ENCODE data around the gene KAZN. TPM values are rescaled to one million over a fixed set of nuclear protein-coding genes. Genes with fewer than 3 reads are reported as not detected.
A peak's percentile ranks its signal among the peaks of the same experiment; 100 is the strongest.
"Not testable (repeated sequence)": the region's sequence is repeated elsewhere in the genome, so short reads cannot be mapped to it uniquely, and the experiment has no call there.

KAZN gene
- total and polyA plus RNA-seq, 2 experiments from 2014 or later, result 7.9 to 15.6 TPM

- Histone ChIP-seq H3K9me3 (ENCODE audit: low read depth) (peaks cover 7% of the 10 kb centered on the region), H3K4me1 (ENCODE audit: insufficient read depth) (no peaks in the 10 kb centered on the region), H4K20me1 (ENCODE audit: insufficient read depth, poor library complexity, severe bottlenecking) (no peaks in the 10 kb centered on the region), H3K4me3 (no peak overlapping the region), H3K36me3 (replicated peaks; ENCODE audit: insufficient read depth, low read depth) (no peaks in the 10 kb centered on the region), H3K79me2 (no peaks in the 10 kb centered on the region), H2AFZ (no peak overlapping the region), H3K9me2 (replicated peaks; ENCODE audit: insufficient read depth) (no peaks in the 10 kb centered on the region), H3K27me3 (no peaks in the 10 kb centered on the region), H3K4me2 (no peak overlapping the region), H3K27ac (no peak overlapping the region)
- TF ChIP-seq EZH2 (IDR thresholded peaks at IDR 0.05; ENCODE audit: borderline replicate concordance) (no peak), EZH2phosphoT487 (IDR thresholded peaks at IDR 0.05; ENCODE audit: low read depth, severe bottlenecking, unreplicated experiment) (no peak), CTCF (IDR thresholded peaks at IDR 0.05; ENCODE audit: poor library complexity) (no peak)
- WGBS (ENCODE audit: low lambda C conversion rate, missing lambda C conversion rate), result 88% methylated on average over 4 of the region's 4 CpGs
- DNase-seq (ENCODE audit: low spot score), result no peak
These were observed 531.5 kb downstream of the KAZN start for GRCh38 chr1:15129944-15130343.

- Histone ChIP-seq H2AFZ (no peak overlapping the region), H3K27ac (no peak overlapping the region), H3K4me3 (no peak overlapping the region), H3K9me3 (ENCODE audit: low read depth) (peaks cover 7% of the 10 kb centered on the region), H4K20me1 (ENCODE audit: insufficient read depth, poor library complexity, severe bottlenecking) (no peaks in the 10 kb centered on the region), H3K4me1 (ENCODE audit: insufficient read depth) (no peaks in the 10 kb centered on the region), H3K27me3 (no peaks in the 10 kb centered on the region), H3K36me3 (replicated peaks; ENCODE audit: insufficient read depth, low read depth) (no peaks in the 10 kb centered on the region), H3K9me2 (replicated peaks; ENCODE audit: insufficient read depth) (no peaks in the 10 kb centered on the region), H3K79me2 (no peaks in the 10 kb centered on the region), H3K4me2 (no peak overlapping the region)
- TF ChIP-seq CTCF (IDR thresholded peaks at IDR 0.05; ENCODE audit: poor library complexity), result no peak
- TF ChIP-seq EZH2phosphoT487 (IDR thresholded peaks at IDR 0.05; ENCODE audit: low read depth, severe bottlenecking, unreplicated experiment), result no peak
- TF ChIP-seq EZH2 (IDR thresholded peaks at IDR 0.05; ENCODE audit: borderline replicate concordance), result no peak
- 89% methylated on average over 3 of the region's 3 CpGs for WGBS (ENCODE audit: low lambda C conversion rate, missing lambda C conversion rate)
- no peak for DNase-seq (ENCODE audit: low spot score)
These were observed 532.1 kb downstream of the KAZN start for GRCh38 chr1:15130607-15131006.

DNA sequence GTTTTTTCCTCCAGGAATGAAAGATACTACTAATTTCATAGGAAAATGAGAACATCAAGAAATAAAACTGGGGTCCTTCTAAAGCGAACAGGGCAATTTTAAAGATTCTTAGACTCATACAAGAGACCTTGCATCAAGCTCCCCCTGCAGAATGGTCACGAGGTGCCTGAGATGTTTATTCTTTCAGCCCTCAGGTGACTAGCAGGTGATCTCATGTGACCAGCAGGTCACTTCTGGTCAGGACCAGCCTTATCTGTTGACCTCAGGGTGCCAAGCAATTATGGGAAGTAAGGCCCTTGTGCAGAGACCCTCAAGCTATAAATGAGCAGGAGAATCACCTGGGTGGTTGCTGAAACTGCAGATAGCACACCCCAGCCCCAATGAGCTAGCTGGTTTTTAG lies 534.5 kb downstream of the KAZN start:
- Histone ChIP-seq H3K27me3 (no peaks in the 10 kb centered on the region), H3K4me1 (ENCODE audit: insufficient read depth) (no peaks in the 10 kb centered on the region), H3K79me2 (no peaks in the 10 kb centered on the region), H4K20me1 (ENCODE audit: insufficient read depth, poor library complexity, severe bottlenecking) (no peaks in the 10 kb centered on the region), H3K9me2 (replicated peaks; ENCODE audit: insufficient read depth) (no peaks in the 10 kb centered on the region), H3K9me3 (ENCODE audit: low read depth) (peaks cover 7% of the 10 kb centered on the region), H2AFZ (no peak overlapping the region), H3K4me3 (no peak overlapping the region), H3K4me2 (no peak overlapping the region), H3K27ac (peak overlapping the region; percentile 55), H3K36me3 (replicated peaks; ENCODE audit: insufficient read depth, low read depth) (no peaks in the 10 kb centered on the region)
- no peak for TF ChIP-seq CTCF (IDR thresholded peaks at IDR 0.05; ENCODE audit: poor library complexity)
- TF ChIP-seq EZH2 (IDR thresholded peaks at IDR 0.05; ENCODE audit: borderline replicate concordance), result no peak
- no peak for TF ChIP-seq EZH2phosphoT487 (IDR thresholded peaks at IDR 0.05; ENCODE audit: low read depth, severe bottlenecking, unreplicated experiment)
- 61% methylated on average over 2 of the region's 2 CpGs for WGBS (ENCODE audit: low lambda C conversion rate, missing lambda C conversion rate)
- DNase-seq (ENCODE audit: low spot score), result peak; percentile 52

DNA sequence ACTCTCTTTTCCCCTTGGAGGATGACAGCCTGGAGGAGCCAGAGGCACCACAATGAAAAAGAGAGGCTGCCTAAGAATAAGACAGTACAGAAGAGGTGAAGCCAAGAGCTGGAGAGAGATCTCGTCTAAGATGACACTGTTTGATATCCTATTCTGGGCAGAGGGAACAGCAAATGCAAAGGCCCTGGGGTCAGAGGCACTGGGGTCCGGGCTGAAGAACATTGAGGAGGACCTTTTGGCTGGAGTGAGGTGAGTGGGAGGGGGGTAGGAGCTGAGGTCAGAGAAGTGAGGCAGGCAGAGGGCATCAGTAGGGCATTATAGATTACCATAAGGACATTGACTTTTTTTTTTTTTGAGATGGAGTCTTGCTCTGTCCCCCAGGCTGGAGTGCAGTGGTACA lies 535.8 kb downstream of the KAZN start:
- Histone ChIP-seq H3K9me2 (replicated peaks; ENCODE audit: insufficient read depth) (no peaks in the 10 kb centered on the region), H3K36me3 (replicated peaks; ENCODE audit: insufficient read depth, low read depth) (no peaks in the 10 kb centered on the region), H3K27ac (no peak overlapping the region), H2AFZ (no peak overlapping the region), H3K27me3 (no peaks in the 10 kb centered on the region), H4K20me1 (ENCODE audit: insufficient read depth, poor library complexity, severe bottlenecking) (no peaks in the 10 kb centered on the region), H3K4me2 (no peak overlapping the region), H3K4me1 (ENCODE audit: insufficient read depth) (peaks cover 5% of the 10 kb centered on the region), H3K79me2 (no peaks in the 10 kb centered on the region), H3K4me3 (no peak overlapping the region), H3K9me3 (ENCODE audit: low read depth) (peaks cover 7% of the 10 kb centered on the region)
- WGBS (ENCODE audit: low lambda C conversion rate, missing lambda C conversion rate), result 95% methylated on average over 2 of the region's 2 CpGs
- no peak for DNase-seq (ENCODE audit: low spot score)
- TF ChIP-seq CTCF (IDR thresholded peaks at IDR 0.05; ENCODE audit: poor library complexity) (no peak), EZH2phosphoT487 (IDR thresholded peaks at IDR 0.05; ENCODE audit: low read depth, severe bottlenecking, unreplicated experiment) (no peak), EZH2 (IDR thresholded peaks at IDR 0.05; ENCODE audit: borderline replicate concordance) (no peak)

DNA sequence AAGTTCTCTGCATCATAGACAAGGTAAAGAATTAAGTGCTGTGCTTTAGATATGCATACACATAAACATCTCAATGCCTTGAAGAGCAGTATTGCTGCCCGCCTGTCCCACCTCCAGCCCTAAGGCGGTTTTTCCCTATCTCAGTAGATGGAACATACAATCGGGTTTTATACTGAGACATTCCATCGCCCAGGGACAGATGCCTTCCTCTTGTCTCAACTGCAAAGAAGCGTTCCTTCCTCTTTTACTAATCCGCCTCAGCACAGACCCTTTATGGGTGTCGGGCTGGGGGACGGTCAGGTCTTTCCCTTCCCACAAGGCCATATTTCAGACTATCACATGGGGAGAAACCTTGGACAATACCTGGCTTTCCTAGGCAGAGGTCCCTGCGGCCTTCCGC lies 537.1 kb downstream of the KAZN start:
- H3K4me2 ChIP-seq; H3K4me3 ChIP-seq; H4K20me1 ChIP-seq (ENCODE audit: insufficient read depth, poor library complexity, severe bottlenecking); H3K36me3 ChIP-seq (replicated peaks; ENCODE audit: insufficient read depth, low read depth); DNase-seq (ENCODE audit: low spot score); H3K9me2 ChIP-seq (replicated peaks; ENCODE audit: insufficient read depth); H2AFZ ChIP-seq; H3K79me2 ChIP-seq; H3K9me3 ChIP-seq (ENCODE audit: low read depth); H3K27ac ChIP-seq; H3K27me3 ChIP-seq: not testable (repeated sequence)
- peaks cover 13% of the 10 kb centered on the region for H3K4me1 ChIP-seq (ENCODE audit: insufficient read depth)
- WGBS (ENCODE audit: low lambda C conversion rate, missing lambda C conversion rate), result 68% methylated on average over 10 of the region's 10 CpGs
